Glomerular endothelial cell (primary cell): ENCODE data around the gene ADAMTSL5. TPM values are rescaled to one million over a fixed set of nuclear protein-coding genes. Genes with fewer than 3 reads are reported as not detected.
"Not testable (repeated sequence)": the region's sequence is repeated elsewhere in the genome, so short reads cannot be mapped to it uniquely, and the experiment has no call there.

Source experiments
- DNase-seq: peaks from one replicate; pipeline ENCODE4 v3.0.0-alpha.2; 2011; ENCODE audit warnings: low read depth, low spot score; ENCODE audit errors: extremely low read depth
- total RNA-seq: library from RNA; depleted of rRNA; stranded (reverse); fragments of >200 nt; gene quantifications from 2 replicates; pipeline ENCODE4 v1.2.3, GENCODE V29; 2015

ADAMTSL5 gene, protein sequence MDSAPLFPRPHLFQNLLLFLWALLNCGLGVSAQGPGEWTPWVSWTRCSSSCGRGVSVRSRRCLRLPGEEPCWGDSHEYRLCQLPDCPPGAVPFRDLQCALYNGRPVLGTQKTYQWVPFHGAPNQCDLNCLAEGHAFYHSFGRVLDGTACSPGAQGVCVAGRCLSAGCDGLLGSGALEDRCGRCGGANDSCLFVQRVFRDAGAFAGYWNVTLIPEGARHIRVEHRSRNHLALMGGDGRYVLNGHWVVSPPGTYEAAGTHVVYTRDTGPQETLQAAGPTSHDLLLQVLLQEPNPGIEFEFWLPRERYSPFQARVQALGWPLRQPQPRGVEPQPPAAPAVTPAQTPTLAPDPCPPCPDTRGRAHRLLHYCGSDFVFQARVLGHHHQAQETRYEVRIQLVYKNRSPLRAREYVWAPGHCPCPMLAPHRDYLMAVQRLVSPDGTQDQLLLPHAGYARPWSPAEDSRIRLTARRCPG
- 0.73 and 0.82 TPM in 2 replicates for total RNA-seq

DNA sequence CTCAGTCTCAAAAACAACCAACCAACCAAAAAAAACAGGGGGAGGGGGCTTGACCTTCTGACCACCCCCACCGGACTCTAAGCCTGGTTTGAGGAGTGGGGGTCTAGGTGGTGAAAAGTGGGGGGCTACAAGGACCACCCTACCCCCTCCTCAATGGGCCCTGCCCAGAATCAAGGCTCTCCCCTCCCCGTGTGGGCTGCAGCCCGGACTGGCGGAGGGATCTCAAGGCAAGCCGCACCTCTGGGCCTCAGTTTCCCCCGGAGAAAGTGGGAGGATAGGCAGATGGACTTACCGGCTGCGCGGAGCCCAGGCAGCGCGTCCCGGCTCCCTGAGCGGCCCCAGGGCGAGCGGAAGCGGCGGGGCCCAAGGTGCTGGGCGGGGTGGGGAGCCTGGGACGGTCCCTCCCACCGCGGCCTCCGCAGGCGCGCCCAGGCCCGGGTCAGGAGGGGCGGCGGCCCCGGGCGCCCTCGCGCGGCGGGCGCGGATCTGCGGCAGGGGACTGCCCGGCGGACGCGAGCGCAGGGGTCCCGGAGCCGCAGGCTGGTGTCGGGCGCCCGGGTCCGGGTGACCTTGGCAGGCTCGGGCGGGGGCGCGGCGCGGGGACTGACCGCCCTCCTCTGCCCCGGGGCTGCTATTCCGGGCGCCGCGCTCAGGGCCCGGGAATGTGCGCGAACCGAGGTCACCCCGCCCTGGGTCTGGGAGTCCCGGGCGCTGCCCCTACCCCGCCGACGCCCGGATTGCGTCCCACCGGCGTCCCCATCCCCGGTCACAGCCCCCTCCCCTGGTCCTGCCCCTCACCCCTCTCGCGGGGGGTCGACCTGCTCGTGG is at the start of gene ADAMTSL5:
ADAMTSL5 (minus strand) TSS at position 349 of the 828 bp plus-strand sequence. CDS start 2,076 bp downstream, outside the sequence.
- no peak for DNase-seq

DNA sequence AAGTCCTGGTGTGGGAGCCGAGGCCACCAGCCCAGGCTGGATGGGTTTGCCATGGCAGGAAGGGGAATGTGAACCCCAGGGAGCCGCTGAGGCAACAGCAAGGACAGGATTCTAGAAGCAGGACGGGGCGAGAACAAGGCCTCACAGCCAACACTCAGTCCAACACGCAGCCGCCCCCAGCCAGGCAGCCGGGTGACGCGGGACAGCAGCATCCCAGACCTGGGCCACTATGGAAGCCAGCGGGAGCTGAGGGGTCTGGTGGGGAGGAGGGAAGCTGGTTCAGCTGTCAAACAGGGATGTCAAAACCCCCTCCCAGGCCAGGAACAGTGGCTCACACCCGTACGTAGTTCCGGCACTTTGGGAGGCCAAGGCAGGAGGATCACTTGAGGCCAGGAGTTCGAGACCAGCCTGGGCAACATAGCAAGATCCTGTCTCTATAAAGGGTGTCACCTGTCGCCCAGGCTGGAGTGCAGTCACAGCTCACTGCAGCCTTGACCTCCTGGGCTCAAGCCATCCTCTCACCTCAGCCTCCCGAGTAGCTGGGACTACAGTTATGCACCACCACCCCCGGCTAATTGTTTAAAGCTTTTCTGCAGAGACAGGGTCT is 48.5 kb upstream of the ADAMTSL5 start:
- DNase-seq = no peak

- DNase-seq = no peak
Observed at GRCh38 chr19:1560286-1560882, 47.6 kb upstream of the ADAMTSL5 start.

GRCh38 chr19:1558552-1558951 is 45.7 kb upstream of the ADAMTSL5 start:
- DNase-seq = no peak

GRCh38 chr19:1556390-1557070 is 43.7 kb upstream of the ADAMTSL5 start:
- no peak for DNase-seq

- no peak for DNase-seq
Observed at GRCh38 chr19:1555487-1556389, 42.9 kb upstream of the ADAMTSL5 start.

DNA sequence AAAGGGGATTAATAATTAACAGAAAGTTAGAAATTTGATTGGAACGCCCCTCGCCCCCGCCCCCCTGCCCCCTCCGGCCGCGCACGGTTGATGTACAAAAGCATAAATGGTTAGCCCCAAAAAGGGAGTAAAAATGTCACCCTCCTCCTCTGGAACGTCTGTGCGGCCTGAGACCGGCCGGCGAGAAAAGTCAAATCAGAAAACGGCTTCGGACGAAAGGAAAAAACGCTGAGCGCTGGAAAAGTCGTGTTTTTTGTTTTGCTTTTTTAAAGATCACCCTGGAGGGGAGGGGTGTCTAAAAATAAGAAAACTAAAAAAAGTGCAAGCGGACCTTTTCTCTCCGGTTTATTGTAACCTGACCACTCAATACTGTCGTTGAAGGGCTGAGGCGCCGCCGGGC is 42.1 kb upstream of the ADAMTSL5 start:
- no peak for DNase-seq

DNA sequence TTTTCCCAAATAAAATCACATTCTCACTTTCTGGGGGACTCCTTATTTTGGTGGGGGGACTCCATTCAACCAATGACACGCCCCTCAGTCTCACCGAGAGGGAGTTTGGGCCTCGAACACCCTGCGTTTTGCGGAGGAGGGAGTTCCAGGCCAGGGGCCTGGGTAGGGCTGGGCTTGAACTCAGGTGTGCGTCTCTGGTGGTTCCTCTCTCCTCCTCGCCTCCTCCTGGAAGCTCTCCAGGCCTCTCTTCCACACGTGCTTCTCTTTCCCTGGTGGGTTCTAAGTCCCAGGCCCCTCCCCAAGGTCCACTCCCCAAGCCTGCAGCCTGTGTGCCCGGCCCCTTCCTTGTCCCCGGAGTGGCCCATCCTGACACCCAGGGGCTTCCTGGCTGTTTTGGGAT is 40.6 kb upstream of the ADAMTSL5 start:
- DNase-seq = no peak

GRCh38 chr19:1551068-1552040 is 38.5 kb upstream of the ADAMTSL5 start:
- DNase-seq = no peak

DNA sequence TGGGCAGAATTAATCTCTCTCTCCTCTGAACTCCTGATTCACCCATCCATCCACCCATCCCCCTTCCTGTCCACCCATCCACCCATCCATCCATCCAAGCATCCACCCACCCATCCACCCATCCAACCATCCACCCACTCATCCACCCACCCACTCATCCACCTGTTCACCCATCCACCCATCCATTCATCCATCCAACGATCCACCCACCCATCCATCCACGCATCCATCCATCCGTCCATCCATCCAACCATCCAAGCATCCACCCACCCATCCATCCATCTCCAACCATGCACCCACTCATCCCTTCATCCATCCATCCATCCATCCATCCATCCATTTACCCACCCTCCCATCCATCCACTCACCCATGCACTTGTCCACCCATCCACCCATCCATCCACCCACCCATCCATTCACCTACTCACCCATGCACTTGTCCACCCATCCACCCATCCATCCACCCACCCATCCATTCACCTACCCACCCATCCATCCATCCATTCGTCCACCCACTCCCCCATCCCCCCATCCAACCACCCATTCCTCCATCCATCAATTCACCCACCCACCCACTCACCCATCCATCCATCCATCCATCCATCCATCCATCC is 36.6 kb upstream of the ADAMTSL5 start:
- DNase-seq = no peak

- DNase-seq = no peak
Observed at GRCh38 chr19:1540365-1540925, 27.6 kb upstream of the ADAMTSL5 start.

DNA sequence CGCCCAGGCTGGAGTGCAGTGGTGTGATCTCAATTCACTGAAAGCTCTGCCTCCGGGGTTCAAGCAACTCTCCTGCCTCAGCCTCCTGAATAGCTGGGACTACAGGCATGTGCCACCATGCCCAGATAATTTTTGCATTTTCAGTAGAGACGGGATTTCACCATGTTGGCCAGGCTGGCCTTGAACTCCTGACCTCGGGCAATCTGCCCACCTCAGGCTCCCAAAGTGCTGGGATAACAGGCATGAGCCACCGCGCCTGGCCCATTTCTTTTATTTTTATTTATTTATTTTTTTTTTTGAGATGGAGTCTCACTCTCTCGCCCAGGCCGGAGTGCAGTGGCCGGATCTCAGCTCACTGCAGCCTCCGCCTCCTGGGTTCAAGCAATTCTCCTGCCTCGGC is 26.9 kb upstream of the ADAMTSL5 start:
- not testable (repeated sequence) for DNase-seq

- no peak for DNase-seq
Observed at GRCh38 chr19:1538978-1539377, 26.2 kb upstream of the ADAMTSL5 start.

DNA sequence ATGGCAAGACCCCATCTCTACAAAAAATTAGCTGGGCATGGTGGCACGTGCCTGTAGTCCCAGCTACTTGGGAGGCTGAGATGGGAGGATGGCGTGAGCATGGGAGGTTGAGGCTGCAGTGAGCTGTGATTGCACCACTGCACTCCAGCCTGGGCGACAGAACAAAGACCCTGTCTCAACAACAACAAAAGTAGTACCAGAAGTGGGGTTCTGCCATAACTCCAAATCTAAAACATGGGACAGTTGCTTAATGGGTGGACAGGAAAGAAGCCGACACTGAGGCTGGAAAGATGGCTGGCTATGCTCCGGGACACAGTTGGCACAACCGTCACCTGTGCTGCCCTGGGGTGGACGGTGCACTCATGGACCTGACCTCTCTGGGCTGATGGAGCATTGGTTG is 22.9 kb upstream of the ADAMTSL5 start:
- DNase-seq = not testable (repeated sequence)

- DNase-seq = no peak
Observed at GRCh38 chr19:1534972-1535371, 22.2 kb upstream of the ADAMTSL5 start.

- DNase-seq = no peak
Observed at GRCh38 chr19:1533510-1534150, 20.8 kb upstream of the ADAMTSL5 start.

DNA sequence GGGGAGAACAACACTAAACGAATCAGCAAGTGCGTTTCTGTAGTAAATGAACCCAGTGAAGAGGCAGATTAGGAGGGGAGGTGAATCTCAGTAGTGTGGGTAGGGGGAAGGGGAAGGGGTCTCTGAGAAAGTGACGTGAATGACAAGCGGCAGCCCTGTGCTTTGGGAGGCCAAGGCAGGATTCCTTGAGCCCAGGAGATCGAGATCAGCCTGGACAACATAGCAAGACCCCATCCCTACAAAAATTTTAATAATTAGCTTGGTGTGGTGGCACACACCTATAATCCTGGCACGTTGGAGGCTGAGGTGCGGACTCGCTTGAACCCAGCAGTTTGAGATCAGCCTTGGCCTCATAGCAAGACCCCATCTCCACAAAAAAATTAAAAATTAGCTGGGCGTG is 19.2 kb upstream of the ADAMTSL5 start:
- no peak for DNase-seq
